K562 (cell line): ENCODE data around the gene HTR1D.

Experiments used
- EZH2 ChIP-seq: IDR thresholded peaks from 2 replicates; pipeline ENCODE4 v1.6.1; 2012; ENCODE audit warnings: low read depth, mild to moderate bottlenecking, inconsistent platforms, low read length, borderline replicate concordance
- MEF2A ChIP-seq: IDR thresholded peaks from 2 replicates; pipeline ENCODE4 v1.6.1; 2011; ENCODE audit warnings: low read depth, mild to moderate bottlenecking, low read length, moderate library complexity; ENCODE audit not compliant: control insufficient read depth
- POLR2AphosphoS5 ChIP-seq: IDR thresholded peaks from 2 replicates; pipeline ENCODE4 v1.6.1; 2011; ENCODE audit warnings: mild to moderate bottlenecking, low read depth, low read length, moderate library complexity; ENCODE audit not compliant: control insufficient read depth, insufficient read depth
- RBM39 ChIP-seq: fragments of 200-400 bp; formaldehyde crosslinking; optimal IDR thresholded peaks from 2 replicates; pipeline ENCODE3; 2018; ENCODE audit warnings: low read depth, low read length
- SMC3 ChIP-seq: conservative IDR thresholded peaks from 2 replicates; pipeline ENCODE4 v1.6.1; 2011; ENCODE audit warnings: low read depth, low read length, improper control_type of control experiment; ENCODE audit not compliant: insufficient read depth
- SRSF9 ChIP-seq: fragments of 200-400 bp; formaldehyde crosslinking; IDR thresholded peaks from 2 replicates; pipeline ENCODE4 v1.6.1; 2017; ENCODE audit warnings: low read depth, low read length, borderline replicate concordance
- STAG1 ChIP-seq: sonication (generic); formaldehyde crosslinking; IDR thresholded peaks from 2 replicates; pipeline ENCODE4 v1.5.0; 2020; ENCODE audit warnings: missing genetic modification reagents, borderline replicate concordance
- TCF7 ChIP-seq: sonication (generic); IDR thresholded peaks from 2 replicates; pipeline ENCODE4 v1.6.1; 2016; ENCODE audit warnings: antibody characterized with exemption, borderline replicate concordance
- YY1 ChIP-seq, 3 experiments: IDR thresholded peaks; 2 replicates each; pipeline ENCODE4 v1.6.1; 2011; ENCODE audit warnings: low read length in 2 of 3, mild to moderate bottlenecking in 2 of 3, moderate library complexity in 2 of 3, borderline replicate concordance in 1 of 3, control low read depth in 1 of 3, low read depth in 1 of 3; ENCODE audit not compliant: insufficient read depth in 3 of 3, insufficient replicate concordance in 2 of 3, control insufficient read depth in 1 of 3, insufficient read length in 1 of 3; ENCODE audit errors: extremely low read depth in 1 of 3
- ZNF589 ChIP-seq: fragments of 200-800 bp; sonication (Bioruptor generic); IDR thresholded peaks from 2 replicates; pipeline ENCODE4 v1.6.1; 2016; ENCODE audit warnings: low read depth, missing genetic modification characterization, missing compliant biosample characterization

GRCh38 chr1:23222742-23223141 is 5.4 kb upstream of the HTR1D start:
- TF ChIP-seq ZNF589 (no peak), SMC3 (no peak), YY1 (IDR thresholded peaks at IDR 0.05; ENCODE audit: borderline replicate concordance in 1 of 3, control insufficient read depth in 1 of 3, extremely low read depth in 1 of 3, insufficient read depth in 3 of 3, insufficient read length in 1 of 3, insufficient replicate concordance in 2 of 3, low read depth in 1 of 3, low read length in 2 of 3) (no peak), STAG1 (CRISPR knock-in tag) (no peak), TCF7 (no peak), MEF2A (no peak), SRSF9 (no peak), RBM39 (no peak), EZH2 (no peak), POLR2AphosphoS5 (no peak)
